GM12892 (cell line): Measurements from ENCODE around the gene ANKRD34C.

Experiments
- POLR2A ChIP-seq: IDR thresholded peaks from 2 replicates; pipeline ENCODE4 v1.6.1; 2011; ENCODE audit warnings: low read depth, low read length, control low read depth
- POLR2AphosphoS5 ChIP-seq: IDR thresholded peaks from 2 replicates; pipeline ENCODE4 v1.6.1; 2011; ENCODE audit warnings: low read depth, low read length, control low read depth

GRCh38 chr15:79261836-79262235 lies 20.7 kb upstream of the ANKRD34C start:
- no peak for TF ChIP-seq POLR2A
- TF ChIP-seq POLR2AphosphoS5: no peak
